GM19452 (cell line): ENCODE data around the gene TEFM.
"Not testable (repeated sequence)": the region's sequence is repeated elsewhere in the genome, so short reads cannot be mapped to it uniquely, and the experiment has no call there.

Experiments
- ATAC-seq: cut with Tn5 transposase; IDR thresholded peaks from one replicate; pipeline ENCODE4 v1.9.1; 2021; ENCODE audit not compliant: unreplicated experiment

The TEFM gene, protein sequence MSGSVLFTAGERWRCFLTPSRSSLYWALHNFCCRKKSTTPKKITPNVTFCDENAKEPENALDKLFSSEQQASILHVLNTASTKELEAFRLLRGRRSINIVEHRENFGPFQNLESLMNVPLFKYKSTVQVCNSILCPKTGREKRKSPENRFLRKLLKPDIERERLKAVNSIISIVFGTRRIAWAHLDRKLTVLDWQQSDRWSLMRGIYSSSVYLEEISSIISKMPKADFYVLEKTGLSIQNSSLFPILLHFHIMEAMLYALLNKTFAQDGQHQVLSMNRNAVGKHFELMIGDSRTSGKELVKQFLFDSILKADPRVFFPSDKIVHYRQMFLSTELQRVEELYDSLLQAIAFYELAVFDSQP

DNA sequence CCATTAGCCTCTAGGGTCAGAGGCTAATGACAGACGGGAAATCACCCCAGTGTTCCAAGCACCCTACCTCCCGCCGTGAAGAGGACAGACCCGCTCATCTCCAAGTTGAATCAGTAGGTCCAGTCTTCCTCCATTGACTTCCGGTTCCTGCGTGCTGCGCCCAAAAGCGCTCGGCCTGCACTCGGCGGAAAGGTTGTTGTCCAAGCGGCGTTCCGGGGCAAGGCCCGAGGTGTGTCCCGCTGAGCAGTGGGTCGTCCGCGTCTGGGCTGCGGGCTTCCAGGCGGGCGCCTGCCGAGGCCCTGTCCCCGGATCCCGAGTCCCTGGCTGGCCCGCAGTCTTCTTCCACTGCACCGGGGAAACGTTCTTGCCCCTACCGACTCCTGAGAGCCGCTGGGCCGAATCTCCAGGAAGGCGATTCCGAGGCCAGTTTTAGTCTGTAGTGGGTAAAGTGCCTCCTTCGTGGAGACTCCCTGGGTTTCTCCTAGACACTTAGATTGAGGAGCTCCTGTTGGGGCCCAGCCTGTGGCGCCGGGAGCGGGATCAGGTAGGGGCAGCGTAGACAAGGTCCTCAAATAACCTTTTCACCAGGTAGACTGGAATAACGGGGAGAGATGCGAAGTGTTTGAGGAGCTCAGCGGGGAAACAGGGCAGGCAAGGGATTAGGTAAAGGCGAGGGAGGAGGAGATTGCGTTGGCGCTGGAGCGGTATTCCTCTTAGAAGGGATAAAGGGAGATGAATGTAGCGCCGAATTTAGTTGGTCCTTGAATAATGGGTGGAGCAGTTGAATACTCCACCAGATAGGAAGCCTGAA lies at the start of gene TEFM:
Gene TEFM, minus strand, starts transcription at position 138 of the 811 bp plus-strand sequence. Its CDS starts 40 bp downstream, at position 98.
- ATAC-seq, result peak; percentile 89

DNA sequence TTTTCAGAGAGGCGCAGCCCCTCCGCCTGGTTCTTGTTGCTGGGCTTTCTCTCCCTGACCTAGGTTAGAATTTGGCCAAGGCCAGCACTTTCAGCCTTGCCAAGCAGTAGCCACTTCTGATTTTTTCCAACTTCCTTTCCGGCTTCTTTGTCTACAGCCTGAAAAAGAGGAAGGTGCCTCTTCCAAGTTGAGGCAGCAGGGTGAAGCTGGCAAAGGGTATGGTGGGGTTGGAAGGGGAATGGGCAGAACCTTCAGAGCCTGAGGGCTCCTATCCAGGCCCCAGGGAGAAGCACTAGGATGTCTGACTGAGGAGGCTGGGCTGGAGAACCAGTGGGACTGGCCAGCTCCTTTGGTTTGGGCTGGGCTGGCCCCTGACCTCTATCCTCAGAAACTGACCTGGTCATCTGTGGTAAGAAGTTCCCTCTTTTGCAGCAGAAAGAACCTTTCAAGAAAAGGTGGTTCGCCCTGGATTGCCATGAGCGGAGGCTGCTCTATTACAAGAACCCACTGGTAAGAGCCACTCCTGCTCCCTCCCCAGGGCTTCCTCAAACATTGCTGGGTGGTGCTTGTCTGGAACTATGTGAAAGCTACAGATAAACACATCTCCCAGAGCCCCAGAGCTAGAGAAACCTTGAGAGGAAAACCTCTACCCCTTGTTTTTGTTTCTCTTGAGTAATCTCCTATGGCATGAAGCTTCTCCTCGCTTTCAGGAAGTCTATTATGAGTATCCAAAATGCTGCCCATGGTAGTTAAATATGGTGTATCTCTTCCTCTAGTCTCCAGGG lies 48.2 kb upstream of the TEFM start:
- ATAC-seq, result no peak

DNA sequence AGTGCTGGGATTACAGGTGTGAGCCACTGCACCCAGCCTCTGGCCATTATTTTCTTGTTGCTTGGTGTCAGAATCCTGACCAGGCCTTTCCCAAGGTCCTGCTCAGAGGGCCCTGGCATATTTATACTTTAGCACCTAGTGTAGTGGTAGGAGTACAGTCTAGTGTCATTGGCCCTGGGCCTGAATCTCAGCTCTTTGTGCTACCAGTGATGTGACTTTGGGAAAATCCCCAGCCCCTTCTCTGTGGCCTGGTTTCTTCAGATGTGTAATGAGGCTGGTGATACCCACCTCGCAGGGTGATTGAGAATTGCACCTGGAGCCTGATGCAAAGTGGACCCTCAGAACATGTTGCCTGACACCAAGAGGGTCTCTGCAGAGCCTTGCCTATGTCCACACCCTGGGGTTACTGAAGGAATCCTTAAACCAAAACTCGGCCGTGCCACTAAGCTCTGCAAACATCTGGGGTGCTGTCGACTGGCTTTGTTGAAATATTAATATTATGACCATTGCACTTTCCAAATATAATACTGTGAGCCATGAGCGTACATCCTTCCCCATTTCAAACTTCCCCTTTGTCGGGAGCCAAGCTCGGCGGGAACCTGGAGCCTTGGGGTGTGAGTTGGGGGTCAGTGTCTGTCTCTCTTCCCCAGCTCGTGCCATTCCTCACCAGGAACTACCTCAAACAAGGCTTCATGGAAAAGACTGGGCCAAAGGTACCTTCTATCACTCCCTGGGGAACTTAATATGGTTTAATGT lies 46.8 kb upstream of the TEFM start:
- no peak for ATAC-seq

DNA sequence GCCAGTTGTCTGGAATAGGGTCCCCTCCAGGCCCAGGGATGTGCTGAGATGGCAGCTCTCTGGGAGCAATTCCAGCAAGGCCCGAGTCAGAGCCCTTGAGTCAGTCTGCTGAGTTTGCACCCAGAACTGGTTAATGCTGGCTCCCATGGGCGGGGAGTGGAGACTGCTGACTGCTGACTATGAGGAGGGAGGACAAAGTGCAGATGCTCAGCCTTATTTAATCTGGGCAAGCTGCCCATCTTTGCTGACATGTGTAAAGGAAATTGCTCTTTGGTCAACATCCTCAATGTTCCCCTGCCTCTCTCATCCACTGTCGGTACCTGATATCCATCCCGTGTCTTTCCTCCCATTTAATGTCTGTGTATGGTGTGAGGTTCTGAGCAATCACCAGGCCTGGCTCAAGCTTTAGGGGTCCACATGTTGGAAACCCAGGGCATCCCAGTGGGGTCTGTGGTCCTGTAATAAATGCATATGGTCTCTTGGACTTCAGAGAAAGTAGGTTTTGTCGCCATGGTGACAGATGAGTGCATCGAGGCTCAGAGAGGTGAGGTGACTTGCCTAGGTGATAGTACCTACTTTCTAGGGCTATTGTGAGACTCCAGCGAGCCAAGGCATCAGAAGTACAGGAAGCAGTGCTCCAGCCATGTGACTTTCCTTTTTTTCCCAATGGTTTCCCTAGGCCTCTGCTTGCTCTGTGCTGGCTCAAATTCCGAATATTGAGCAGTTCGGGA lies 44.8 kb upstream of the TEFM start:
- ATAC-seq, result no peak

- no peak for ATAC-seq
Observed at GRCh38 chr17:30950189-30950588, 44.2 kb upstream of the TEFM start.

- no peak for ATAC-seq
Observed at GRCh38 chr17:30947796-30948195, 41.8 kb upstream of the TEFM start.

- ATAC-seq, result no peak
Observed at GRCh38 chr17:30942308-30943079, 36.5 kb upstream of the TEFM start.

DNA sequence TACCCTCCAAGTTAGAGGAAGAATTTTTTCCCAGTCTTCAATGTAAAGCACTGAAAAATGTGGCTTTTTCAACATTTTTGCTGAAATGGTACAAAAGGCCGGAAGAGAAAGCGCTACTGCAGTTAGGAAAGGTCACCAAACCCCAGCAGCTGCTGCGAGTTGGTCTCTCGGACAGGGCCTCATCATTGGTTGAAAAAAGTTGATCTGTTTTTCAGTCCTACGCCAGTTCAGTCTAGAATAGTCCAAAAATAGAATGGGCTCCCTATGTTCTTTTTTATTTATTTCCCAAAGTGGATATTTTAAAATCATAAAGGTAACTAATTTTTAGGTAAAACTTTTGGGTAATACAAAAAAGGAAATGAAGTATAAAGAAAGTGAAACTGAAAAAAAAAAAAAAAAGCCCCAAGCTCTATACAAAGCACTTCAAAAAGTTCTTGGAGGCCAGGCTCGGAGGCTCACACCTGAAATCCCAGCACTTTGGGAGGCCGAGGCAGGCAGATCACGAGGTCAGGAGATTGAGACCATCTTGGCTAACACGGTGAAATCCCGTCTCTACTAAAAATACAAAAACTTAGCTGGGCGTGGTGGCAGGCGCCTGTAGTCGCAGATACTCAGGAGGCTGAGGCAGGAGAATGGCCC lies 33.1 kb upstream of the TEFM start:
- no peak for ATAC-seq

GRCh38 chr17:30933966-30934365 lies 27.9 kb upstream of the TEFM start:
- ATAC-seq, result no peak

DNA sequence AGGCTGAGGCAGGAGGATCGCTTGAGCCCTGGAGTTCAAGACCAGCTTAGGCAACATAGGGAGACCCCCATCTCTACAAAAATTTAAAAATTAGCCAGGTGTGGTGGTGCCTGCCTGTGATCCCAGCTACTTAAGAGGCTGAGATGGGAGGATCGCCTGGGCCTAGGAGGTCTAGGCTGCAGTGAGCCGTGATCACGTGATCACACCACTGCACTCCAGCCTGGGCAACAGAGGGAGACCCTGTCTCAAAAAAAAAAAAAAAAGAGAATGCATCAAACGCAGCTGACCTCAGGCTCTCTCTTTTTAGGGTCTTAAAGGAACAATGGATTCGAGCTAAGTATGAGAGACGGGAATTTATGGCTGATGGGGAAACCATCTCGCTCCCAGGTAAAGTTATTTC lies 25.5 kb upstream of the TEFM start:
- ATAC-seq, result not testable (repeated sequence)

- ATAC-seq, result no peak
Observed at GRCh38 chr17:30930495-30930894, 24.5 kb upstream of the TEFM start.

DNA sequence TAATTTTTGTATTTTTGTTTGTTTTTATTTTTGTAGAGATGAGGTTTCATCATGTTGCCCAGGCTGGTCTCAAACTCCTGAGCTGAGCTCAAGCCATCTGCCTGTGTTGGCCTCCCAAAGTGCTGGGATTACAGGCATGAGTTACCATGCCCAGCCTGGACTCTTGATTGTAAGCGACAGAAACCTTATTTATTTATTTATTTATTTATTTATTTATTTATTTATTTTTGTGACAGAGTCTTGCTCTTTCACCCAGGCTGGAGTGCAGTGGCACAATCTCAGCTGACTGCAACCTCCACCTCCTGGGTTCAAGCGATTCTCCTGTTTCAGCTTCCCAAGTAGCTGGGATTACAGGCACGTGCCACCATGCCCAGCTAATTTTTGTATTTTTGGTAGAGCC lies 23.8 kb upstream of the TEFM start:
- not testable (repeated sequence) for ATAC-seq

DNA sequence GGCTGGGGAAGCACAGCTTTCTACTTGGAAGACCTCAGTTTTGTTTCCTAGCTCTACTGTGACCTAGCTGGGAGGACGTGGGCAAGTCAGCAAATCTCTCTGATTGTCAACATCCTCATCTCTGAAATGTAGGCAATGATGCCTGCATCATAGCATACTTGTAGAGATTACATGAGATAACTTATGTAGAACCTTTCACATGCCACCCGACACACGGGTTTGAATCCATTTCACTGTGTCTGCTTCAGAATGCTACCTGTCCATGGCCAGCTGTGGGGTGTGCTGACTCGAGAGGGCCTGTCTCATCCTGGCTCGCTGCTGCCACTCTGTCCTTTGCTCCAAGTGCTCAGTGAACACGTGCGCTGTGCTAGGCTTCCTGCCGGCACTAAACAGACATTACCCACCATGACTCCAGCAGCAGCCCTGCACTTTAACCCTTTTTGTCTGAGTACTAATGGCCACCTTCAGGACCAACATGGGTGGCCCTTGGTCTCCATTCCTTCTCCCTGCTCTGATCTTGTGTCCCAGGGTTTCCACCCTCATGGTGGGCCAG lies 23.1 kb upstream of the TEFM start:
- no peak for ATAC-seq

- no peak for ATAC-seq
Observed at GRCh38 chr17:30928584-30928983, 22.5 kb upstream of the TEFM start.

- ATAC-seq, result no peak
Observed at GRCh38 chr17:30927756-30928155, 21.7 kb upstream of the TEFM start.

DNA sequence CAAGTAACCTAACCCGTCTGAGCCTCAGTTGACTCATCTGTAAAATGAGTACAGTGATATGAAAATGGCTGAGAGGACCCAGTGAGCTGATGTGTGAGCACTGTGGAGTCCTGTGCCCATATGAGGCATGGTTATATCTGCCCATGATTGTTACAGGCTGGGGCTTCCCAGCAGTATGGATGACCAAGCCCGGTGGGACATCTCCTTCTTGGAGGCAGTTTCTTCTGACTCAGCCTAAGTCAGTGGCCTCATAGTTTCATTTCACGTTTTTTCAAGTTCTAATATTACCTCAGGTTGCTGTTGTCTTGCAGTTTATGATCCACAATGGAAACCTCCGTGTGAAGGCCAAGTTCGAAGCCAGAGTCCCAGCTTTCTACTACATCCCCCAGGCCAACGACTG lies 20.5 kb upstream of the TEFM start:
- no peak for ATAC-seq

DNA sequence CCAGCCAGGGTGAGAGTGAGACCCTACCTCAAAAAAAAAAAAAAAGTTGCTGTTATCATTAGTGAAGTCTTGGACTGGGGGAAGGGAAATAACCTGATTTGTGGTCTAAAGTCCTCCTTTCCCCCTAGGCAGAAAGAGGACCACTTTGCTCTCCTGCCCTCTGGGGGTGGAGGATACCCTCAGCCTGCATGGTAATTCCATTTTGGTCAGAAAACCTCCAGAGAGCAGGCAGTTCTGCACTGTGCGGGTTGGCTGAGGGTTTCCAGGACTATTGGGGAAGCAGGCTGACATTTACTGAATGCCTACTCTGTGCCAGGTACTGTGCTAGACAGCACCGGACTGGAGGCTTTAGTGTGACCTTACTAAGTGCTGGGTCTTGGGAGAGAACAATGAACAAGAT lies 18.3 kb upstream of the TEFM start:
- no peak for ATAC-seq

GRCh38 chr17:30922235-30923030 lies 16.4 kb upstream of the TEFM start:
- no peak for ATAC-seq
